Activated CD4-positive, alpha-beta T cell treated with anti-CD3 and anti-CD28 coated beads, Interleukin-2, Interleukin-6, amounts not matched to agents 100 ng/mL and 50 ng/mL, durations not matched to agents 16 hours and 8 hours (primary cell): ENCODE results near the gene TRIB2.

Experiments used
- DNase-seq: peaks from one replicate; pipeline ENCODE4 v3.0.0-alpha.2; 2020

The TRIB2 gene

GRCh38 chr2:12754643-12755042, 37.9 kb downstream of the TRIB2 start:
- DNase-seq = no peak

- no peak for DNase-seq
Observed at GRCh38 chr2:12755384-12755783, 38.6 kb downstream of the TRIB2 start.

GRCh38 chr2:12759248-12759647, 42.5 kb downstream of the TRIB2 start:
- no peak for DNase-seq

GRCh38 chr2:12761104-12761503, 44.4 kb downstream of the TRIB2 start:
- DNase-seq = no peak

- no peak for DNase-seq
Observed at GRCh38 chr2:12762337-12762736, 45.6 kb downstream of the TRIB2 start.

- no peak for DNase-seq
Observed at GRCh38 chr2:12762976-12763375, 46.2 kb downstream of the TRIB2 start.

- no peak for DNase-seq
Observed at GRCh38 chr2:12763486-12763885, 46.8 kb downstream of the TRIB2 start.

- no peak for DNase-seq
Observed at GRCh38 chr2:12764075-12764730, 47.5 kb downstream of the TRIB2 start.

GRCh38 chr2:12764849-12765605, 48.3 kb downstream of the TRIB2 start:
- no peak for DNase-seq

- DNase-seq = no peak
Observed at GRCh38 chr2:12766421-12766879, 49.7 kb downstream of the TRIB2 start.

- DNase-seq = no peak
Observed at GRCh38 chr2:12767541-12767940, 50.8 kb downstream of the TRIB2 start.

GRCh38 chr2:12767996-12768624, 51.4 kb downstream of the TRIB2 start:
- DNase-seq = no peak

GRCh38 chr2:12769492-12770105, 52.9 kb downstream of the TRIB2 start:
- no peak for DNase-seq

GRCh38 chr2:12770300-12770968, 53.7 kb downstream of the TRIB2 start:
- DNase-seq = no peak

- no peak for DNase-seq
Observed at GRCh38 chr2:12771154-12771553, 54.4 kb downstream of the TRIB2 start.

GRCh38 chr2:12773586-12774394, 57.1 kb downstream of the TRIB2 start:
- DNase-seq = no peak

GRCh38 chr2:12774395-12774727, 57.6 kb downstream of the TRIB2 start:
- no peak for DNase-seq

- no peak for DNase-seq
Observed at GRCh38 chr2:12776521-12776961, 59.8 kb downstream of the TRIB2 start.

GRCh38 chr2:12778369-12778768, 61.6 kb downstream of the TRIB2 start:
- DNase-seq = no peak

GRCh38 chr2:12778811-12779579, 62.3 kb downstream of the TRIB2 start:
- no peak for DNase-seq

GRCh38 chr2:12781329-12781728, 64.6 kb downstream of the TRIB2 start:
- no peak for DNase-seq
